Measurements from ENCODE around the gene ZDHHC14. TPM values are rescaled to one million over a fixed set of nuclear protein-coding genes. Genes with fewer than 3 reads are reported as not detected.
A peak's percentile ranks its signal among the peaks of the same experiment; 100 is the strongest.

ZDHHC14 gene
- total and polyA plus RNA-seq, 4 donors, result 12.3 to 46.8 (median 28.1) TPM

DNA sequence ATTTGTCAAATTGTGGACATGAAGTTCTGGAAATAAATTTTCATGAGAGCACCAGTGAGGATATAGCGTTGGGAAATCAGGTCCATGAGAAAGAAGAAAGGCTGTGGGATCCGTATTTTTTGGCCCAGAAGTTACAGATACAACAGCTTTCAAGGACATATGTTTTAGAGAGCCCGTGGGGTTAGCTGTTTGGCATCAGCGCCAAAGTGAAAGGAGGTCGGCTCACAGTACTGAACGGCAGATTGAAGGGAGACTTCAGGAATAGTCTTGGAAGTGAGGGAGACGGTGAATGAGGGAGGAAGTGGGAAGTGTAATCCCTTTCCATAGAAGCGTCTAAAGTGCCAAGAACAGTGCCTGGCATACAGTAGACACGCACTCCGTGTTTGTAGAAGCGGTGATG is 31.8 kb downstream of the ZDHHC14 start:
- Histone ChIP-seq H3K4me3 (ENCODE audit: low read depth, low read length) (no peak overlapping the region), H3K9me3 (ENCODE audit: control insufficient read depth, insufficient read depth, low read length) (peaks cover 2% of the 10 kb centered on the region), H3K36me3 (ENCODE audit: control insufficient read depth, insufficient read depth, low read length) (peaks cover 4% of the 10 kb centered on the region), H3K27me3 (ENCODE audit: control insufficient read depth, insufficient read depth, low read length) (no peaks in the 10 kb centered on the region), H3K27ac (ENCODE audit: low read depth, low read length) (no peak overlapping the region), H3K4me1 (ENCODE audit: control insufficient read depth, insufficient read depth, low read length) (peaks cover 14% of the 10 kb centered on the region)
- peak in 2 of 6 donors; percentile 22 to 60 for DNase-seq (ENCODE audit: low read depth in 4 of 6, low spot score in 6 of 6)
- 69% methylated on average over 11 of the region's 11 CpGs for WGBS (ENCODE audit: insufficient coverage)

DNA sequence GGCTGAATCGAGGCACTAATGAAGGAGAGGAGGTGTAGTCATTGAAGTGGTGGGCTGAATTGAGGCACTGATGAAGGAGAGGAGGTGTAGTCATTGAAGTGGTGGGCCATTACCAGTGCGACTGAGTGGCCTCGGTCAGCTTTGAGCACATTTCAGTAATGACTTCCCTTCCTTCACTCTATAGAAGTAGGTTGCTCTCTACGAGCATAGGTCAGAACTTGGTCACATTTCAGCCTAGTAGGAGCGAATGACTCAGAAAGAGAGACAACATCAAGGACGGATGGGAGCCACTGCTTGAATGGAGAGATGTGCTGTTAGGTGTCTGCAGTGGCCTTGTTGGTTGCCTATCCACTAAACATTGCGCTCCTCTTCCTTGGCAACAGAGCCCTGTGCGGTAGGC is 39.5 kb downstream of the ZDHHC14 start:
- no peak for DNase-seq (ENCODE audit: low read depth in 4 of 6, low spot score in 6 of 6)
- peaks cover 4% of the 10 kb centered on the region for H3K4me1 ChIP-seq (ENCODE audit: control insufficient read depth, insufficient read depth, low read length)
- WGBS (ENCODE audit: insufficient coverage), result 90% methylated on average over 6 of the region's 8 CpGs
- H3K4me3 ChIP-seq (ENCODE audit: low read depth, low read length), result no peak overlapping the region
- no peaks in the 10 kb centered on the region for H3K27me3 ChIP-seq (ENCODE audit: control insufficient read depth, insufficient read depth, low read length)
- no peaks in the 10 kb centered on the region for H3K36me3 ChIP-seq (ENCODE audit: control insufficient read depth, insufficient read depth, low read length)
- no peak overlapping the region for H3K27ac ChIP-seq (ENCODE audit: low read depth, low read length)
- peaks cover 4% of the 10 kb centered on the region for H3K9me3 ChIP-seq (ENCODE audit: control insufficient read depth, insufficient read depth, low read length)

DNA sequence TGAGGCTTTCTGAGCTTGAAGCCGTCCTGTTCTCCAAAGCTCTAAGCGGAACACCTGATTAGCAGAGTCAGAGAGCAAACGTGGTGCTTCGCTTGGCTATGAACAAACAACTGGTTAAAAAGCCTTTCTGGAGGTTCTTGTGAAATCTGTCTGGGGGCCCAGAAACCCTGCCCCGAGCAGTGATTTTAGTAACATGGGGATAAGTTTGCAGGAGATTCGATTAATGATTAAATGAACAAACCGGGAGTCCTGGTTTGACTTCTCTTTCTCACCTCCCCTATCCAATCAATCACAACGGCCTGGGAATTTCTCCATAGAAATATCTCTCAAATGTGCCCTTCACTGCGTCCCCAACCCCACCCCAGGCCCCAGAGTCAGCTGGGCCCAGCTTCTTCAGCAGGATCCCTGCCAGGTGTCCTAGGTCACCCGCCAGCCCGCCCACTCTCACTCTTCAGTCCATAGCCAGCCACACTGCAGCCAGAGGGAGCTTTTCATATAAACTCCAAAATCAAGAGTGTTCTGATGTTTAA is 43.6 kb downstream of the ZDHHC14 start:
- H3K4me1 ChIP-seq (ENCODE audit: control insufficient read depth, insufficient read depth, low read length), result peaks cover 12% of the 10 kb centered on the region
- H3K9me3 ChIP-seq (ENCODE audit: control insufficient read depth, insufficient read depth, low read length), result no peaks in the 10 kb centered on the region
- H3K4me3 ChIP-seq (ENCODE audit: low read depth, low read length), result no peak overlapping the region
- DNase-seq (ENCODE audit: low read depth in 4 of 6, low spot score in 6 of 6), result no peak
- H3K36me3 ChIP-seq (ENCODE audit: control insufficient read depth, insufficient read depth, low read length), result no peaks in the 10 kb centered on the region
- 55% methylated on average over 4 of the region's 11 CpGs for WGBS (ENCODE audit: insufficient coverage)
- no peak overlapping the region for H3K27ac ChIP-seq (ENCODE audit: low read depth, low read length)
- H3K27me3 ChIP-seq (ENCODE audit: control insufficient read depth, insufficient read depth, low read length), result no peaks in the 10 kb centered on the region

GRCh38 chr6:157427969-157428368 is 47.0 kb downstream of the ZDHHC14 start:
- no peak overlapping the region for H3K4me3 ChIP-seq (ENCODE audit: low read depth, low read length)
- H3K4me1 ChIP-seq (ENCODE audit: control insufficient read depth, insufficient read depth, low read length), result peaks cover 25% of the 10 kb centered on the region
- H3K36me3 ChIP-seq (ENCODE audit: control insufficient read depth, insufficient read depth, low read length), result no peaks in the 10 kb centered on the region
- WGBS (ENCODE audit: insufficient coverage), result no CpG with 5 or more reads among the region's 7 CpGs
- H3K9me3 ChIP-seq (ENCODE audit: control insufficient read depth, insufficient read depth, low read length), result no peaks in the 10 kb centered on the region
- no peak for DNase-seq (ENCODE audit: low read depth in 4 of 6, low spot score in 6 of 6)
- no peak overlapping the region for H3K27ac ChIP-seq (ENCODE audit: low read depth, low read length)
- H3K27me3 ChIP-seq (ENCODE audit: control insufficient read depth, insufficient read depth, low read length), result no peaks in the 10 kb centered on the region

DNA sequence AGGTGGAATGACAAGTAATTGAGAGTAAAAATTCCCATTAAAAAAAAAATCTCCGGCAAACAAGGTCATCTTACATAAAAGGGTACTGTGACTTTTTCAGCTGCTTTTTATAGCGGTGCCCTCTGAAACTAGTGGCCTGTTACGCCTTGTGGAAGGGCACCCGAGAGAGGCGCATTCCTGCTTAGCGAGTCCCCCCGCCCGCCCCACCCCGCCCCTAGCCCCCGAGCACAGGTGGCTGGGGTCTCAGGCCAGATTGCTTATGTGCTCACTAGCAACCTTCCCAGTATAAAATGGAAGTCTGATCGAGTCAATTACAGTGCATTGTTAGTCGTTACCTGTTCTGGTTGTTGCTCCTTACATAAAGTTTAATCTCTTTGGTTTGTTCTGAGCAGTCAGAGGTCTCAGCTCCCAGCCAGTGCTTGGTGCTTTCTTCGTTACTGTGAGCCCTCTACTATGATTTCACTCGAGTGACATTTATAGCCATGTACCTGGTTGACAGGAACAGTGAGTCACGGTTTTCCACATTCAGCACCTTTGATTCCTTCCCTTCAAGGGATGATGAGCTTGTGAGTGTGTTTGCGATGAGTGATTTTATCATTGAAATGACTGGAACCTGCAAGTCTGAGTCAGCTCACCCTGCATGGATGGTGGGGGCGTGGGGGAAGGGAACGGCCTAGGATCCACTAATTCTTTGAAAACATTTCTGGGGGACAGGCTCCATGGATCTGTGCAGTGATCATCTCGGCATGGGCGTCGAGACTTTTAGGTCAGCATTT is 47.6 kb downstream of the ZDHHC14 start:
- H3K4me3 ChIP-seq (ENCODE audit: low read depth, low read length), result no peak overlapping the region
- H3K27ac ChIP-seq (ENCODE audit: low read depth, low read length), result no peak overlapping the region
- peak in 1 of 6 donors; percentile 48 for DNase-seq (ENCODE audit: low read depth in 4 of 6, low spot score in 6 of 6)
- H3K9me3 ChIP-seq (ENCODE audit: control insufficient read depth, insufficient read depth, low read length), result no peaks in the 10 kb centered on the region
- H3K36me3 ChIP-seq (ENCODE audit: control insufficient read depth, insufficient read depth, low read length), result no peaks in the 10 kb centered on the region
- no peaks in the 10 kb centered on the region for H3K27me3 ChIP-seq (ENCODE audit: control insufficient read depth, insufficient read depth, low read length)
- WGBS (ENCODE audit: insufficient coverage), result 76% methylated on average over 14 of the region's 21 CpGs
- peaks cover 29% of the 10 kb centered on the region for H3K4me1 ChIP-seq (ENCODE audit: control insufficient read depth, insufficient read depth, low read length)

GRCh38 chr6:157429248-157429647 is 48.3 kb downstream of the ZDHHC14 start:
- Histone ChIP-seq H3K36me3 (ENCODE audit: control insufficient read depth, insufficient read depth, low read length) (no peaks in the 10 kb centered on the region), H3K27me3 (ENCODE audit: control insufficient read depth, insufficient read depth, low read length) (no peaks in the 10 kb centered on the region), H3K27ac (ENCODE audit: low read depth, low read length) (no peak overlapping the region), H3K9me3 (ENCODE audit: control insufficient read depth, insufficient read depth, low read length) (no peaks in the 10 kb centered on the region), H3K4me3 (ENCODE audit: low read depth, low read length) (no peak overlapping the region), H3K4me1 (ENCODE audit: control insufficient read depth, insufficient read depth, low read length) (peaks cover 32% of the 10 kb centered on the region)
- WGBS (ENCODE audit: insufficient coverage), result 82% methylated on average over 1 of the region's 1 CpG
- no peak for DNase-seq (ENCODE audit: low read depth in 4 of 6, low spot score in 6 of 6)

GRCh38 chr6:157430834-157431233 is 49.8 kb downstream of the ZDHHC14 start:
- Histone ChIP-seq H3K4me1 (ENCODE audit: control insufficient read depth, insufficient read depth, low read length) (peaks cover 42% of the 10 kb centered on the region), H3K27ac (ENCODE audit: low read depth, low read length) (no peak overlapping the region), H3K9me3 (ENCODE audit: control insufficient read depth, insufficient read depth, low read length) (no peaks in the 10 kb centered on the region), H3K4me3 (ENCODE audit: low read depth, low read length) (no peak overlapping the region), H3K36me3 (ENCODE audit: control insufficient read depth, insufficient read depth, low read length) (no peaks in the 10 kb centered on the region), H3K27me3 (ENCODE audit: control insufficient read depth, insufficient read depth, low read length) (no peaks in the 10 kb centered on the region)
- 94% methylated on average over 3 of the region's 3 CpGs for WGBS (ENCODE audit: insufficient coverage)
- DNase-seq (ENCODE audit: low read depth in 4 of 6, low spot score in 6 of 6), result no peak

- H3K27ac ChIP-seq (ENCODE audit: low read depth, low read length), result no peak overlapping the region
- H3K27me3 ChIP-seq (ENCODE audit: control insufficient read depth, insufficient read depth, low read length), result no peaks in the 10 kb centered on the region
- no peak overlapping the region for H3K4me3 ChIP-seq (ENCODE audit: low read depth, low read length)
- H3K36me3 ChIP-seq (ENCODE audit: control insufficient read depth, insufficient read depth, low read length), result no peaks in the 10 kb centered on the region
- DNase-seq (ENCODE audit: low read depth in 4 of 6, low spot score in 6 of 6), result peak in 1 of 6 donors; percentile 54
- H3K9me3 ChIP-seq (ENCODE audit: control insufficient read depth, insufficient read depth, low read length), result no peaks in the 10 kb centered on the region
- WGBS (ENCODE audit: insufficient coverage), result 43% methylated on average over 3 of the region's 7 CpGs
- peaks cover 52% of the 10 kb centered on the region for H3K4me1 ChIP-seq (ENCODE audit: control insufficient read depth, insufficient read depth, low read length)
Measured at GRCh38 chr6:157432231-157432891, 51.4 kb downstream of the ZDHHC14 start.

DNA sequence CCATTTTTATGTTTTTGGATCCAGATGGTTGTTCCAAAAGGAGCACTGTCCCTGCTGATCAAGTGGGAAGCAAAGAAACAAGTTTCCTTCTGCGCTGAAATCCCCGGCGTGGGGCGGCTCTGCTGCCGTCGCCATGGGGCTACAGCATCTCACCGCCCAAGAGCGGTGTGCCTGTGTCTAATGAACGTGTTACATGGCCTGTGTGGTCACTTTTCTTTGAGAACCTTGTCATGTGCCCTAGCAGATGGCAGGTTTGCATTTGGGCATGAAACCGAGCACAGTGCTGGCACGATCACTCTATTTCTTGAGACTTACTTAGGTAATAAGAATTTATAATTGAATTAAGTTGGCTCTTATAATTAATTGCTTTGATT is 51.9 kb downstream of the ZDHHC14 start:
- Histone ChIP-seq H3K4me1 (ENCODE audit: control insufficient read depth, insufficient read depth, low read length) (peaks cover 49% of the 10 kb centered on the region), H3K27ac (ENCODE audit: low read depth, low read length) (no peak overlapping the region), H3K27me3 (ENCODE audit: control insufficient read depth, insufficient read depth, low read length) (no peaks in the 10 kb centered on the region), H3K36me3 (ENCODE audit: control insufficient read depth, insufficient read depth, low read length) (no peaks in the 10 kb centered on the region), H3K9me3 (ENCODE audit: control insufficient read depth, insufficient read depth, low read length) (no peaks in the 10 kb centered on the region), H3K4me3 (ENCODE audit: low read depth, low read length) (no peak overlapping the region)
- no peak for DNase-seq (ENCODE audit: low read depth in 4 of 6, low spot score in 6 of 6)
- 80% methylated on average over 10 of the region's 11 CpGs for WGBS (ENCODE audit: insufficient coverage)

DNA sequence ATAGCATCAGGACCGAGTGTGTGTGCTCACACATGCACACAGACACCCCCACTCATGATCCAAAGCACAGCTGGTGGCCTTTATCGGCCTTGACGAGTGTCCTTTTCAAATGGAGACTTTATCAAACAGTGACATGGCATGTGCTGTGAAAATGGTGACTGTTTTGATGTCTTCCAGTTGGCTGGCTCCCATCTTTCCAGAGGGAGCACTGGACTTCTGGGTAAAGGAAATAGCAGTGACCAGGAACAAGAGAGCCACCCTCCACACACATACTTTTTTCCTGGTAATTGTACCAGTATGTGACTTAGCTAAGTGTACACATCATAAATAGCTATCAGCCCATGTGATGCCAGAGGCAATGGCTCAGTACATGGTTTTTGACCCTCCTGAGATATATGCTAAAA is 52.7 kb downstream of the ZDHHC14 start:
- Histone ChIP-seq H3K9me3 (ENCODE audit: control insufficient read depth, insufficient read depth, low read length) (no peaks in the 10 kb centered on the region), H3K27ac (ENCODE audit: low read depth, low read length) (no peak overlapping the region), H3K4me1 (ENCODE audit: control insufficient read depth, insufficient read depth, low read length) (peaks cover 46% of the 10 kb centered on the region), H3K4me3 (ENCODE audit: low read depth, low read length) (no peak overlapping the region), H3K36me3 (ENCODE audit: control insufficient read depth, insufficient read depth, low read length) (no peaks in the 10 kb centered on the region), H3K27me3 (ENCODE audit: control insufficient read depth, insufficient read depth, low read length) (no peaks in the 10 kb centered on the region)
- DNase-seq (ENCODE audit: low read depth in 4 of 6, low spot score in 6 of 6), result no peak
- WGBS (ENCODE audit: insufficient coverage), result 40% methylated on average over 1 of the region's 3 CpGs

All from spinal cord (tissue), 10 donors.